Esophagus (tissue), 2 donors: ENCODE results near the gene TENT4A. TPM values are rescaled to one million over a fixed set of nuclear protein-coding genes. Genes with fewer than 3 reads are reported as not detected.

Source experiments
- H3K27ac ChIP-seq, 2 donors: one replicate each; pipeline ENCODE4 v1.5.1; 2013; ENCODE audit warnings: low read depth in 2 of 2, mild to moderate bottlenecking in 2 of 2, inconsistent platforms in 1 of 2, low read length in 1 of 2, moderate library complexity in 1 of 2
- H3K27me3 ChIP-seq, 2 donors: one replicate each; pipeline ENCODE4 v1.6.1; 2013; ENCODE audit warnings: low read length in 2 of 2, control low read depth in 1 of 2, mild to moderate bottlenecking in 1 of 2; ENCODE audit not compliant: insufficient read depth in 2 of 2, control insufficient read depth in 1 of 2
- H3K36me3 ChIP-seq, 2 donors: one replicate each; pipeline ENCODE4 v1.6.1; 2013; ENCODE audit warnings: low read length in 1 of 2; ENCODE audit not compliant: control insufficient read depth in 2 of 2, insufficient read depth in 2 of 2
- H3K4me1 ChIP-seq, 2 donors: one replicate each; pipeline ENCODE4 v1.6.1; 2013; ENCODE audit warnings: low read length in 1 of 2; ENCODE audit not compliant: control insufficient read depth in 2 of 2, insufficient read depth in 2 of 2
- H3K4me3 ChIP-seq, 2 donors: one replicate each; pipeline ENCODE4 v1.5.1; 2013; ENCODE audit warnings: low read length in 2 of 2, mild to moderate bottlenecking in 2 of 2, low read depth in 1 of 2, moderate library complexity in 1 of 2
- H3K9me3 ChIP-seq, 2 donors: one replicate each; pipeline ENCODE4 v1.6.1; 2013; ENCODE audit warnings: mild to moderate bottlenecking in 2 of 2, low read depth in 1 of 2, low read length in 1 of 2, moderate library complexity in 1 of 2; ENCODE audit not compliant: control insufficient read depth in 2 of 2, insufficient read depth in 1 of 2
- WGBS, 2 donors: extraction: QIAGEN DNeasy Blood & Tissue Kit; methylation state at CpG; one replicate each; pipeline ENCODE4 v1.1.7; 2013; 5-methylcytosine and 5-hydroxymethylcytosine counted together
- polyA plus RNA-seq, 2 donors: library from polyadenylated mRNA; stranded (reverse); fragments of 200-250 nt; gene quantifications; one replicate each; pipeline ENCODE4 v1.2.3, GENCODE V29; 2013
- donor health status: healthy with polysubstance abuse.
- donor health status: Bipolar disorder and iron deficiency.

The TENT4A gene
- polyA plus RNA-seq, 2 donors, result 7.9 to 8.9 TPM

DNA sequence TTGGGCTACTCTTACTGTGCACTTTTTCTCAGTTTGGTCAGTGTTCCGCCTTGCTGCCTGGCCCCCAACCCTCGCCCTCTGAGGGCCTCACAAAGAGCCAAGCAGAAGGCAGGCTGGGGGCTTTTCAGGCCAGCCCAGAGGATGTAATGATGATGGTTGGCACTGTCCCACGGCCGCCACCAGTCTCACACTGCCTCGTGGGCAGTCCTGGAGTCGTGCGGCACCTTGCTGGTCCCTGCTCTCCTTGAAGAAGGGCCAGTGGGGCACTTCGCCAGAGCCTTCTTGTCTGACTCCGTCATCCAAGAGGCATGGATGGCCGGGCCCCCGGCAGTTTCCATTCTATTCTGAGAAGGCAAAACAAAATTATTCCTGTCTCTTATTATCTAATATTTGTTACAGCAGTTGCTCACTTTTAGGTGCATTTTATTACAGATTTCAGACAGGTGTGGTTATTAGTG lies 21.0 kb downstream of the TENT4A start:
- Histone ChIP-seq H3K36me3 (peaks cover 3 to 6% of the 10 kb centered on the region in 2 donors), H3K27me3 (no peaks in the 10 kb centered on the region), H3K4me1 (peaks cover 9 to 12% of the 10 kb centered on the region in 2 donors), H3K27ac (no peak overlapping the region), H3K4me3 (no peak overlapping the region), H3K9me3 (no peaks in the 10 kb centered on the region)
- 64 to 83% methylated on average over 11 of the region's 11 CpGs for WGBS, 2 donors

DNA sequence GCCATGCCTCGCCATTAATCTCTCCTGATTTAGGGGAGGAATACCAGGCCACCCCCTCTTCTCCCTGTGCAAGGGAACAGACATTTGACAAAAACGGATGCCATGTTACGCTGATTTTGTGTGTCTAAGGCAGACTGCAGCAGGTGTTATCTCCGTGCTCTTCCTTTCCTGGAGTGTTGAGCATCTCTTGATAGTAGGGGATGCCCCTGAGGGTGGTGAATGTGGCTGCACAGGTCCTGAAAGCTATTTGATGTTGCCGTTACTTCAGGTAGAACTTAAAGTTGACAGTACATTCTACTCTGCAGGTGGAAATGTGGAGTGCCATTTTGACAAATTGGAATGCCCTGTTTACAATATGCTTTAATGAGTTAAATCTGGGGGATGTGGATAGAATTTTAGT lies 21.5 kb downstream of the TENT4A start:
- Histone ChIP-seq H3K27ac (no peak overlapping the region), H3K4me1 (peaks cover 8 to 9% of the 10 kb centered on the region in 2 donors), H3K36me3 (peaks cover 6 to 7% of the 10 kb centered on the region in 2 donors), H3K9me3 (no peaks in the 10 kb centered on the region), H3K4me3 (no peak overlapping the region), H3K27me3 (no peaks in the 10 kb centered on the region)
- WGBS, 2 donors, result 84 to 88% methylated on average over 5 of the region's 5 CpGs

- Histone ChIP-seq H3K9me3 (no peaks in the 10 kb centered on the region), H3K36me3 (peaks cover 6 to 15% of the 10 kb centered on the region in 2 donors), H3K27ac (no peak overlapping the region), H3K4me3 (no peak overlapping the region), H3K27me3 (no peaks in the 10 kb centered on the region), H3K4me1 (peaks cover 7 to 9% of the 10 kb centered on the region in 2 donors)
- WGBS, 2 donors, result 76 to 87% methylated on average over 7 of the region's 7 CpGs
Measured at GRCh38 chr5:6736106-6736505, 22.9 kb downstream of the TENT4A start.

GRCh38 chr5:6736524-6737042 lies 23.4 kb downstream of the TENT4A start:
- Histone ChIP-seq H3K4me3 (no peak overlapping the region), H3K9me3 (no peaks in the 10 kb centered on the region), H3K27ac (no peak overlapping the region), H3K36me3 (peaks cover 6 to 15% of the 10 kb centered on the region in 2 donors), H3K4me1 (peaks cover 6 to 9% of the 10 kb centered on the region in 2 donors), H3K27me3 (no peaks in the 10 kb centered on the region)
- WGBS, 2 donors, result 91 to 93% methylated on average over 9 of the region's 9 CpGs

DNA sequence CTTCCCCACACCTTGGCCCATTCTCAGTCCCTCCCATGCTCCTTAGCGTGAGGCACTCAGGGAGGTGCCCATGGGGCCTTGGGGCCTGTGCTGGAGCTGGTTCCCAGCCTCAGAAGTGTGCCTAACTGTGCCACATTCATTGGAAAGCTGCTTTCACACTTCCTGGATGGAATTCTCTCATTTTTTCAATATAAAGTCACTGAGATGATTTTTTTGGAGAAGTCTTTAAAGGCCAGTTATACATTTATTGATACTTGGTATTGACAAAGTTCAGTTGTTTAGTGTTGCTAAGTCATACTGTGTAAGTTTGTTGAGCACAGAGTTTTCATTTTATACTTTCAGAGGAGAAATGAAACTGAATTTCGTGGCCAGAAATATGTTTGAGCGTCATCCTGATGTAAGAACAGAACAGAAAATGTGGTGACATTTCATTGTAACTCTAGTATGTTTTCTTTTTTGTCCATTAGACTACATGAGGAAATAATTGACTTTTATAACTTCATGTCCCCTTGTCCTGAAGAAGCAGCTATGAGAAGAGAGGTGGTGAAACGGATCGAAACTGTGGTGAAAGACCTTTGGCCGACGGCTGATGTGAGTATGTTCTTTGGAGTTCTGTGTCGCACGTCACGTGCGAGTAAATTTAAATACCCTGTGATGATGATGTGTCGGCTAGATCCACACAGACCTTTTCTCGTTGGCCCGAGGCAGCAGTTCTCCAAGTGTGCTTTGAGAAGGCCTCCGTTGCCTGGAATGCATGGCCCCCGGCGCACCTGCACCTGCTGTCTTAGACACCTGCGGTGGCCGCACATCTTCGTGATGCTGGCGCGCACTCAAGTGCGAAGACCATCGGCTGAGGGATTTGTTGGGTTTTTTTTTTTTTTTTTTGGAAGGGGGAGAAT lies 24.1 kb downstream of the TENT4A start:
- Histone ChIP-seq H3K4me1 (peaks cover 3 to 9% of the 10 kb centered on the region in 2 donors), H3K36me3 (peaks cover 6 to 15% of the 10 kb centered on the region in 2 donors), H3K27me3 (no peaks in the 10 kb centered on the region), H3K4me3 (no peak overlapping the region), H3K27ac (no peak overlapping the region), H3K9me3 (no peaks in the 10 kb centered on the region)
- WGBS, 2 donors, result 90 to 91% methylated on average over 24 of the region's 24 CpGs

DNA sequence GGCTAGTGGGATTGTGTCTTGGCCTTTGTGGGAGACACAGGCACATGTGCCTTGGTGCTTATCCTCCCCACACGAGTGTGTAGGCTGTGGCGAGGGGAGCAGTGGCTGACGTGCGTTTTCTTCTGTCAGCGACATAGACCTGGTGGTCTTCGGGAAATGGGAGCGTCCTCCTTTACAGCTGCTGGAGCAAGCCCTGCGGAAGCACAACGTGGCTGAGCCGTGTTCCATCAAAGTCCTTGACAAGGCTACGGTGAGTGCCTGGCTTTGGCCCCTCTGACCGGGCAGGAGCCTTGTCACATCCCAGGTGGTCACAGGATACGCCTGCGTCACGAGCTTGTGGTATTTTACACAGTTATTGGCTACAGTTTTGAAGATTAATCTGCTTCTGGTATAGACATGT lies 26.4 kb downstream of the TENT4A start:
- no peaks in the 10 kb centered on the region for H3K27me3 ChIP-seq
- H3K36me3 ChIP-seq, result peaks cover 6 to 22% of the 10 kb centered on the region in 2 donors
- no peaks in the 10 kb centered on the region for H3K9me3 ChIP-seq
- H3K4me3 ChIP-seq, result no peak overlapping the region
- H3K4me1 ChIP-seq, result no peaks in the 10 kb centered on the region
- no peak overlapping the region for H3K27ac ChIP-seq
- 92% methylated on average over 15 of the region's 15 CpGs for WGBS, 2 donors

GRCh38 chr5:6740586-6741150 lies 27.4 kb downstream of the TENT4A start:
- no peak overlapping the region for H3K27ac ChIP-seq
- no peaks in the 10 kb centered on the region for H3K4me1 ChIP-seq
- 92 to 98% methylated on average over 12 of the region's 12 CpGs for WGBS, 2 donors
- no peaks in the 10 kb centered on the region for H3K27me3 ChIP-seq
- H3K4me3 ChIP-seq, result no peak overlapping the region
- peaks cover 6 to 27% of the 10 kb centered on the region in 2 donors for H3K36me3 ChIP-seq
- H3K9me3 ChIP-seq, result no peaks in the 10 kb centered on the region

- no peaks in the 10 kb centered on the region for H3K9me3 ChIP-seq
- no peak overlapping the region for H3K4me3 ChIP-seq
- no peaks in the 10 kb centered on the region for H3K27me3 ChIP-seq
- WGBS, 2 donors, result 88 to 91% methylated on average over 13 of the region's 13 CpGs
- peaks cover 6 to 29% of the 10 kb centered on the region in 2 donors for H3K36me3 ChIP-seq
- H3K27ac ChIP-seq, result no peak overlapping the region
- no peaks in the 10 kb centered on the region for H3K4me1 ChIP-seq
Measured at GRCh38 chr5:6742081-6742758, 29.0 kb downstream of the TENT4A start.

DNA sequence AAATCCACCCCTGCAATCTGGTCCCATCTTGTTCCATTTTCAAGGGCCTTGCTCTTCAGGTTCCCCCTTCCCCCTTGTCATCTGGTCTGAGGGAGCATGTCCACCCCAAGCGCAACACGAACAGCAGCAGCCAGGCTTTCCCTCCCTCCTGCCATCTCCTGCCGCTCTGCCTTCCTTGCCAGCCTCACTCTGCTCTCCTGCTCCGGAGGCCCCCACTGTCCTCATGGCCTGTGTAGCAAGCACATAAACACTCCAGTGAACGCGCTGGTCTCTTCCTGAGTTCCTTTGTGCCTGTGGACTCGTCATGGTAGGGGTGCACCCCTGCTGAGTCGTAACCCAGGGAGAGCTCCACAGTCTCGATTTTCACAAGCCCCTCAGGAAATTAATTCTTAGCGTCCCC lies 29.9 kb downstream of the TENT4A start:
- WGBS, 2 donors, result 81 to 85% methylated on average over 10 of the region's 10 CpGs
- no peaks in the 10 kb centered on the region for H3K27me3 ChIP-seq
- no peaks in the 10 kb centered on the region for H3K9me3 ChIP-seq

More for the DNA sequence above, 29.9 kb downstream of the TENT4A start:
- Histone ChIP-seq H3K4me1 (no peaks in the 10 kb centered on the region), H3K27ac (no peak overlapping the region), H3K4me3 (no peak overlapping the region), H3K36me3 (peaks cover 1 to 30% of the 10 kb centered on the region in 2 donors)
